Stomach (tissue), 9 donors: ENCODE measurements around the gene TTLL4. TPM values are rescaled to one million over a fixed set of nuclear protein-coding genes. Genes with fewer than 3 reads are reported as not detected.

Experiments used
- DNase-seq, 2 donors: peaks; one replicate each; pipeline versions ENCODE4 v3.0.0 to v3.0.0-alpha.2; 2013 to 2019
- H3K27ac ChIP-seq, 5 donors: fragments of 200-600 bp in 4 of 5; sonication (generic) in 4 of 5; one replicate each; pipeline ENCODE4 v1.5.1; 2013 to 2019; ENCODE audit warnings: mild to moderate bottlenecking in 1 of 5, moderate library complexity in 1 of 5
- H3K27me3 ChIP-seq, 3 donors: fragments of 200-600 bp; sonication (generic); one replicate each; pipeline ENCODE4 v1.5.1; 2017 to 2019; ENCODE audit warnings: mixed run types in 1 of 3
- H3K36me3 ChIP-seq, 4 donors: fragments of 200-600 bp; sonication (generic); 1 replicate in 3 of 4; 2 replicates in 1 of 4; pipeline ENCODE4 v1.5.1; 2016 to 2019
- H3K4me1 ChIP-seq, 4 donors: fragments of 200-600 bp; sonication (generic); one replicate each; pipeline ENCODE4 v1.5.1; 2016 to 2019
- H3K4me3 ChIP-seq, 4 donors: fragments of 200-600 bp; sonication (generic) in 3 of 4; one replicate each; pipeline ENCODE4 v1.5.1; 2016 to 2019; ENCODE audit warnings: mild to moderate bottlenecking in 1 of 4
- H3K9me3 ChIP-seq, 4 donors: fragments of 200-600 bp; sonication (generic); one replicate each; pipeline ENCODE4 v1.5.1; 2016 to 2019
- CTCF ChIP-seq, 7 experiments: fragments of 450-650 bp in 4 of 7; fragments of 200-600 bp in 3 of 7; sonication (generic) in 3 of 7; IDR thresholded peaks; one replicate each; pipeline ENCODE4 v1.5.1; 2016 to 2019; ENCODE audit warnings: antibody characterized with exemption in 7 of 7, control low read depth in 2 of 7, mild to moderate bottlenecking in 1 of 7
- EP300 ChIP-seq: sonication (generic); formaldehyde crosslinking; IDR thresholded peaks from one replicate; pipeline ENCODE4 v1.6.1; 2017; ENCODE audit warnings: antibody characterized with exemption
- POLR2A ChIP-seq, 4 donors: fragments of 450-650 bp; IDR thresholded peaks; one replicate each; pipeline ENCODE4 v1.6.1; 2016; ENCODE audit warnings: antibody characterized with exemption in 4 of 4, control low read depth in 2 of 4, mild to moderate bottlenecking in 1 of 4, moderate library complexity in 1 of 4
- POLR2AphosphoS5 ChIP-seq, 3 donors: sonication (generic); formaldehyde crosslinking; IDR thresholded peaks; one replicate each; pipeline ENCODE4 v1.6.1; 2016; ENCODE audit warnings: antibody characterized with exemption in 3 of 3
- WGBS, 5 donors: extraction: QIAGEN DNeasy Blood & Tissue Kit in 3 of 5; methylation state at CpG; one replicate each; pipeline versions ENCODE4 v1.1.5 to v1.1.7; 2013 to 2018; 5-methylcytosine and 5-hydroxymethylcytosine counted together
- intact Hi-C: fragments of 100-400 bp; cut with DNase I; formaldehyde crosslinking; loops from one replicate; pipeline ENCODE4 v1.15.1; 2023; ENCODE audit warnings: low total_unique reads
- polyA plus RNA-seq, 3 donors: library from polyadenylated mRNA; stranded (reverse); fragments of 200-250 nt; gene quantifications; one replicate each; pipeline ENCODE4 v1.2.3, GENCODE V29; 2013
- total RNA-seq, 5 donors: library from RNA; depleted of rRNA; stranded (reverse); fragments of >200 nt; gene quantifications; one replicate each; pipeline versions ENCODE4 v1.1.0 to v1.2.3, GENCODE V29; 2014 to 2016
- donor health status: healthy with polysubstance abuse.
- donor health status: Bipolar disorder and iron deficiency.
- donor health status: healthy.

Gene TTLL4
- total and polyA plus RNA-seq, 8 donors: 8.8 to 139 (median 13.9) TPM

- intact Hi-C loops: no loop called here
- peak; percentile 43 to 82 for DNase-seq
- H3K36me3 ChIP-seq: peaks cover 51 to 96% (median 87%) of the 10 kb centered on the region in 4 donors
Measured at GRCh38 chr2:218745559-218746469, 35.2 kb downstream of the TTLL4 start.

GRCh38 chr2:218746470-218746795, 35.8 kb downstream of the TTLL4 start:
- H3K4me1 ChIP-seq: peaks cover 0 to 8% (median 0%) of the 10 kb centered on the region in 4 donors
- peaks cover 57 to 96% (median 87%) of the 10 kb centered on the region in 4 donors for H3K36me3 ChIP-seq
- peak overlapping the region in 1 of 5 donors; percentile 38 for H3K27ac ChIP-seq
- WGBS, 5 donors: 88 to 100% (median 99%) methylated on average over 1 of the region's 1 CpG
- H3K4me3 ChIP-seq: no peak overlapping the region
- H3K9me3 ChIP-seq: no peaks in the 10 kb centered on the region
- DNase-seq: no peak
- no peaks in the 10 kb centered on the region for H3K27me3 ChIP-seq
- TF ChIP-seq POLR2AphosphoS5 (IDR thresholded peaks at IDR 0.05) (no peak), EP300 (no peak), CTCF (IDR thresholded peaks at IDR 0.05) (no peak), POLR2A (IDR thresholded peaks at IDR 0.05) (no peak)
- intact Hi-C loops: no loop called here

More at GRCh38 chr2:218745559-218746469, 35.2 kb downstream of the TTLL4 start:
- 53 to 76% (median 65%) methylated on average over 10 of the region's 10 CpGs for WGBS, 5 donors
- Histone ChIP-seq H3K27me3 (no peaks in the 10 kb centered on the region), H3K9me3 (no peaks in the 10 kb centered on the region), H3K4me1 (peaks cover 0 to 8% (median 0%) of the 10 kb centered on the region in 4 donors), H3K27ac (peak overlapping the region in 3 of 5 donors; percentile 34 to 42 (median 38)), H3K4me3 (no peak overlapping the region)
- TF ChIP-seq EP300: no peak
- TF ChIP-seq POLR2AphosphoS5 (IDR thresholded peaks at IDR 0.05): no peak
- no peak for TF ChIP-seq POLR2A (IDR thresholded peaks at IDR 0.05)
- TF ChIP-seq CTCF (IDR thresholded peaks at IDR 0.05): no peak

- WGBS, 5 donors: 97 to 98% (median 98%) methylated on average over 10 of the region's 10 CpGs
- Histone ChIP-seq H3K4me3 (no peak overlapping the region), H3K9me3 (no peaks in the 10 kb centered on the region), H3K4me1 (peaks cover 0 to 8% (median 0%) of the 10 kb centered on the region in 4 donors), H3K36me3 (peaks cover 62 to 96% (median 88%) of the 10 kb centered on the region in 4 donors), H3K27me3 (no peaks in the 10 kb centered on the region), H3K27ac (no peak overlapping the region)
- DNase-seq: no peak
- intact Hi-C loops: no loop called here
- TF ChIP-seq CTCF (IDR thresholded peaks at IDR 0.05) (no peak), EP300 (no peak), POLR2A (IDR thresholded peaks at IDR 0.05) (no peak), POLR2AphosphoS5 (IDR thresholded peaks at IDR 0.05) (no peak)
Measured at GRCh38 chr2:218746960-218747359, 36.3 kb downstream of the TTLL4 start.

- Histone ChIP-seq H3K27ac (no peak overlapping the region), H3K4me3 (no peak overlapping the region), H3K9me3 (no peaks in the 10 kb centered on the region), H3K36me3 (peaks cover 77 to 98% (median 97%) of the 10 kb centered on the region in 4 donors), H3K4me1 (peaks cover 0 to 8% (median 0%) of the 10 kb centered on the region in 4 donors), H3K27me3 (no peaks in the 10 kb centered on the region)
- 86 to 90% (median 89%) methylated on average over 8 of the region's 8 CpGs for WGBS, 5 donors
- no peak for TF ChIP-seq CTCF (IDR thresholded peaks at IDR 0.05)
- TF ChIP-seq POLR2A (IDR thresholded peaks at IDR 0.05): no peak
- no peak for TF ChIP-seq EP300
- TF ChIP-seq POLR2AphosphoS5 (IDR thresholded peaks at IDR 0.05): no peak
- DNase-seq: no peak
- intact Hi-C loops: no loop called here
Measured at GRCh38 chr2:218748741-218749441, 38.3 kb downstream of the TTLL4 start.
